ENCODE measurements around the gene SLC22A4.
A peak's percentile ranks its signal among the peaks of the same experiment; 100 is the strongest.

The SLC22A4 gene

GRCh38 chr5:132300577-132301343 lies 6.6 kb downstream of the SLC22A4 start:
- no peak for DNase-seq (ENCODE audit: low spot score)

- DNase-seq (ENCODE audit: low spot score): no peak
Measured at GRCh38 chr5:132301344-132302271, 7.4 kb downstream of the SLC22A4 start.

DNA sequence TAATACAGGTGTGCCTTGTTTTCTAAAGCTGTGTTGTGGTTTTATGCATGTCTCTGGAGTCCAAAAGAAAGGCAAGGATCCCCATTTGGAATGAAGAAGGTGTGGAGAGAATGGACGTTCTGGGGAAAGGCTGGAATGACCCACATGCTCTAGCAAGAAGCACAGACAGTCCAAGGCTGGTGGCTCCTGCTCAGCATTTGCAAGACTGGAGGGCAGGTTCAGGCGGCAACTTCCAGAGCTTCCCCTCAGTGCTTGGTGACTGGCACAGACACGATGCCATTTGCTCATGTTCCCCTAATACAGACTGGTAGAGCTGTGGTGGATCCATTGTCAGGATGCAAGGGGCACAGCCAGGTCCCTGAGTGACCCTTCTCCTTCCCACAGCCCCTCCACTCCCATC lies 8.2 kb downstream of the SLC22A4 start:
- DNase-seq (ENCODE audit: low spot score): no peak

- DNase-seq (ENCODE audit: low spot score): no peak
Measured at GRCh38 chr5:132303589-132303988, 9.4 kb downstream of the SLC22A4 start.

DNA sequence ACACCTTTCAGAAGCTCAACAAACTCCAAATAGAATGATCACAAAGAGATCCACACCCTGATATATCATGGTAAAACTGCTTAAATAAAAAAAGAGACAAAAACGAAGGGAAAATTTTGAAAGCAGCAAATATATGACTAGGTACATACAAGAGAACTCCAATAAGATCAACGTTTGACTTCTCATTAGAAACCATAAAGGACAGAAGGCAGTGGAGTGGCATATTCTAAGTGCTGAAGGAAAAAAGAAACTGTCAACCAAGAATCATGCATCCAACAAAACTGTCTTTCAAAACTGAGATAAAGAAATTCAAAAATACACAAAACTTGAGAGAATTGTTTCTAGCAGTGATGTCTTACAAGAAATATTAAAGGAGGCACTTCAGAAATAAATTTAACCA lies 11.2 kb downstream of the SLC22A4 start:
- DNase-seq (ENCODE audit: low spot score): no peak

GRCh38 chr5:132308701-132309100 lies 14.5 kb downstream of the SLC22A4 start:
- DNase-seq (ENCODE audit: low spot score): no peak

DNA sequence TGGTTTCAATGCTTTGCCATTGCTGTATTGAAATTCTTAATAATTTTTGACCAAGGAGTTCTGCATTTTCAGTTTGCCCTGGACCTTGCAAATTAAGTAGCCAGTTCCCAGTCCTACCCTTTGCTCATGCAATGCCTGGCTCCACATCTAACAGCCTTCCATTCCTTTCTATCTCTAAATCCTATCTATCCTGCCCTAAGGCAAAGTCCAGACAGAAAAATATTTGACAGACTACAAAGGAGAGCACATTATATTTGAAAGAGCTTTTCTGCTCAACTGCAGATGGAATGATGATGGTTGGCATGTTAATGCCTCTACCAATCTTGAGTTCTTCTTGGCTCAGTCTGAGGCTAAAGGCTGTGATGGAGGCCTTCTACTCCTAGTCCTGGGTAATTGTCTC lies 15.5 kb downstream of the SLC22A4 start:
- DNase-seq (ENCODE audit: low spot score): no peak

DNA sequence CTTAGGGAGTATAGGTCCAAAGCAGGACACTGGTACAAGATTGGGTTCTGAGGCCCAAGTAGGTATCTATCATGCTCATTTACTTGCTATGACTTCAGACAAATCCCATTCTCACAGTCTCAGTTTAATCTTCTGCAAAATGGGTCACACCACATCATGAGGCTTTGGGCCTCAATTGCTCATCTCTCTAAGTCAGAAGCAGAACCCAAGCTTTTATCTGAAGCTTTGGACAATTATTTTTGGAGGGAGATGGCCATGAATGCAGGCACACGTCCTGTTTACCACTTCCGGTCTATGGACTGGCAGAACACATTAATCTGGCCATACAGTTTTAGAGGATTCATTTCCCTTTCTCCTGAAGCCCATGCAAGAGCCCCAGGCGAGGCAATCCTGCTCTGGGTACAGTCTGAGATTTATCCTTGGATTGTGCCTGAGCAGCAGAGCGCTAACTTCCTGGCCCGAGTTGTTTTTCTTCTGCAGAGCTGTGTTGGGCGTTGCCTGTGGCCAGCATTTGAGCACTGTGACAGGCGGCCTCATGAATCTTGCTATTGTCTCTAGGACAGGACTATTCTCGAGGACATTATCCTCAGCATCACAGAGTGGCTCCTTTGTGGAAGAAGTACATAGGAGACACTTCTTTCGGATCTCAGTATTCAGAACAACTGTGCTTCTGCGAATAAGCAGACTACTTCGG lies 16.1 kb downstream of the SLC22A4 start:
- DNase-seq (ENCODE audit: low spot score): peak; percentile 54

DNA sequence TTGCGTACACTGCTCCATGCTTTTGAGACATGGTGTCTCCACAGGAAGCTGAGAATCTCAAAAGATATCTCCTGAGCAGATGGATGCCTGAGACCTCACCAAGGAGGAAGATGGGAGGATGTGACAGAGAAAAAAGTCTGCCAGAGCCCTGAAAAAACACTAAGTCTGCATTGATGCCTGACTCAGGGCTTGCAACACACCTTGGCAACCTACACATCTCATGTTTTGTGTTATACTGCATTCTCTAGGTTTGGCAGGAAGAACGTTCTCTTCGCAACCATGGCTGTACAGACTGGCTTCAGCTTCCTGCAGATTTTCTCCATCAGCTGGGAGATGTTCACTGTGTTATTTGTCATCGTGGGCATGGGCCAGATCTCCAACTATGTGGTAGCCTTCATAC lies 19.2 kb downstream of the SLC22A4 start:
- DNase-seq (ENCODE audit: low spot score): no peak

GRCh38 chr5:132313961-132314432 lies 19.8 kb downstream of the SLC22A4 start:
- no peak for DNase-seq (ENCODE audit: low spot score)

- DNase-seq (ENCODE audit: low spot score): no peak
Measured at GRCh38 chr5:132315529-132316067, 21.4 kb downstream of the SLC22A4 start.

DNA sequence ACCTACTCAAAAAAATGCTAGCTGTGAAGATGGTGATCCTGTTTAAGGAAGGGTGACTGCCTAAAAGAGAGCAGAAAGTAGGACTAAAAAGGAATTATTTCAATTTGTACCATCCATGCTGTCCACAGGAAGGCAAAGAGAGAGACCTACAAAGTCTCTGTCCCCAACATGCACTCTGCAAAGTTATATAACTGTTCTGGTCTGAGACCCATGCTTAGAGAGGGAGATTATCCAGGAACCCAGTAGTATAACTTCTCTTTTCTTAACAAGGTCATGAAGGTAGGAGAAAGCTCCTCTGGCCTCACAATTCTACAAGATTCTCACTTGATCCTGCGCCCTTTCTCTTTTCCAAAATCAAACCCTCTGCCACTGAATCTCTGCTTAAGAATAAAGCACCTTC lies 25.8 kb downstream of the SLC22A4 start:
- no peak for DNase-seq (ENCODE audit: low spot score)

DNA sequence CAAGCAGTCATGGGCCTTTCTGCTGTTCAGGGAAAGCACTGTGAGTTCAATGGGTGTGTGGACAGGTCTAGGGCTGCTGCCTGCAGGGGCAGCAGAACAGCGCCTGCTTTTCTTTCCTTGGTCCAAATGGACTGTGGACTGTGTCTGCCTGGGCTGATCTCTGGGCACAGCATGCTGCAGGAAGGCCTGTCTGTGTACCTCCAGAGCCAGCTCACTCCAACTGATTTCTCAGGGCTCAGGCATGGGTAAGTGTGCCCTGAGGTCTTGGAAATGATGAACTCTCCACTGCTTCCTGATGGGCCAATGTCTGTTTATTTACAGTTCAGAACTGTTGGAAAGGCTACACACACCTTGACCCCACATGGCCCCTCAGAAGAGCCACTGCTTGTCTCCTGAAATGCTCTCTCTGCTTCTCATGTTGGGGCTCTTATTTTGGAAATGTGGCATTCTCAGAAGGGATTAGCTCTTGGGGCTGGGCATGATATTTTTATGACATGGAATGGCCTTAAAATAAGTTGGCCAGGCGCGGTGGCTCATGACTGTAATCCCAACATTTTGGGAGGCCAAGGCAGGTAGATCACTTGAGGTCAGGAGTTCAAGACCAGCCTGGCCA lies 27.0 kb downstream of the SLC22A4 start:
- no peak for DNase-seq (ENCODE audit: low spot score)

DNA sequence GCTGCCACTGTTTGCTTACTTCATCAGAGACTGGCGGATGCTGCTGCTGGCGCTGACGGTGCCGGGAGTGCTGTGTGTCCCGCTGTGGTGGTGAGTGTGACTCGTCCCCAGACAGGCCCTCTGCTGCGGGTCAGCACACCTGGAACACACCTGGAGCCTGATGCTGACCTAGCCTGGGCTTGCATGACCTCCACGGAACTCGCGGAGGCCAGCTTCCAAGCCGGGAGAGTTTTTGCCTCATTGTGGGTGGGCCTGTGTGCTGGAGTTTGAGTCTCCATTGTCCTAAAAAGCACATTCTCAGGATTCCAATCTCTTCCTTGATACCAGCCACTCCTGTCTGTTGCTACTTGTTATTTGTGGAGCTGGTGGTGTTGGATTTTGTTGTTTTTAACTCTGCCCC lies 28.1 kb downstream of the SLC22A4 start:
- no peak for DNase-seq (ENCODE audit: low spot score)

- DNase-seq (ENCODE audit: low spot score): no peak
Measured at GRCh38 chr5:132323202-132323601, 29.0 kb downstream of the SLC22A4 start.

GRCh38 chr5:132325691-132326090 lies 31.5 kb downstream of the SLC22A4 start:
- DNase-seq (ENCODE audit: low spot score): no peak

GRCh38 chr5:132327252-132327955 lies 33.2 kb downstream of the SLC22A4 start:
- DNase-seq (ENCODE audit: low spot score): no peak

- no peak for DNase-seq (ENCODE audit: low spot score)
Measured at GRCh38 chr5:132334812-132335211, 40.6 kb downstream of the SLC22A4 start.

DNA sequence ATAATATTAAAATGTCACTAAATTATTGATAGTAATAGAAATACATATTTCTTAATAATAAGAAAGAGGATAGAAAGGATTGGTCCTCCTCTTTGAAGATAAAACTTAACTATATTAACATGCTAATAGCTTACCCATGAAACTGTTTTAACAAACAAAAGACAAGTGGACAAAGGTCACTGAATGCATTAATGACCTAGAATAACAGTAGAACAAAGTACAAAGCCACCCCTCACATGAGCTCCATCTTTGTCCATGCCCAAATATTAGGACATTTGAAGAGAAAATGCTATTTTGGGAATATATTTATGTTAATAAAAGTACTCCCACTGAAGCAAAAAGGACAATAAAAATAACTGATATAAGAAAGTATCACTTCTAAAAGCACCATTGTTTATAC lies 41.2 kb downstream of the SLC22A4 start:
- no peak for DNase-seq (ENCODE audit: low spot score)

- no peak for DNase-seq (ENCODE audit: low spot score)
Measured at GRCh38 chr5:132339502-132339901, 45.3 kb downstream of the SLC22A4 start.
